Measurements from ENCODE around the gene METRNL.

DNA sequence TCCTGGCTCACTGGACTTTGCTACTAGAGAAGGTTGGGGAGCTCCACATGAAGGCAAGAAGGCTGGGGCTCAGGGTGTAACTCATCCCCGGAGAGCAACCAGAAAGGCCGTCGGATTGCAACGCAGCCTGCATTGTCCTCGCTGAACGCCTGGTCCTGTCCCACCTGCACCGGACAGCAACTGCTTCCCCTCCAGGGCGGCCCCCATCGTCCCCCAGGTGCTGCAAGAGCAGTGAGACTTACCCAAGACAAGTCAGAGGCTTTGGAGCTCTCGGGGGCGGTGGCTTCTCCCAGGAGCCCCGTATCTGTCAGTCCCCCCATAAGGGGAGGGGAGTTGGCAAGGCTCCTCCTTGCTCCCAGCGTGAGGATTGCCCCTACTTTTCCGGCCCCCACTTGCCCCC is 18.4 kb downstream of the METRNL start:
- TF ChIP-seq, protein P1, sequence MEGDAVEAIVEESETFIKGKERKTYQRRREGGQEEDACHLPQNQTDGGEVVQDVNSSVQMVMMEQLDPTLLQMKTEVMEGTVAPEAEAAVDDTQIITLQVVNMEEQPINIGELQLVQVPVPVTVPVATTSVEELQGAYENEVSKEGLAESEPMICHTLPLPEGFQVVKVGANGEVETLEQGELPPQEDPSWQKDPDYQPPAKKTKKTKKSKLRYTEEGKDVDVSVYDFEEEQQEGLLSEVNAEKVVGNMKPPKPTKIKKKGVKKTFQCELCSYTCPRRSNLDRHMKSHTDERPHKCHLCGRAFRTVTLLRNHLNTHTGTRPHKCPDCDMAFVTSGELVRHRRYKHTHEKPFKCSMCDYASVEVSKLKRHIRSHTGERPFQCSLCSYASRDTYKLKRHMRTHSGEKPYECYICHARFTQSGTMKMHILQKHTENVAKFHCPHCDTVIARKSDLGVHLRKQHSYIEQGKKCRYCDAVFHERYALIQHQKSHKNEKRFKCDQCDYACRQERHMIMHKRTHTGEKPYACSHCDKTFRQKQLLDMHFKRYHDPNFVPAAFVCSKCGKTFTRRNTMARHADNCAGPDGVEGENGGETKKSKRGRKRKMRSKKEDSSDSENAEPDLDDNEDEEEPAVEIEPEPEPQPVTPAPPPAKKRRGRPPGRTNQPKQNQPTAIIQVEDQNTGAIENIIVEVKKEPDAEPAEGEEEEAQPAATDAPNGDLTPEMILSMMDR (IDR thresholded peaks at IDR 0.05; ENCODE audit: low read depth, low read length, missing input control) = no peak
- TF ChIP-seq ATF3 (IDR thresholded peaks at IDR 0.05) = no peak
- TF ChIP-seq GABPA (IDR thresholded peaks at IDR 0.05 in 1 of 2, conservative IDR thresholded peaks at IDR 0.05 in 1 of 2) = no peak
- TF ChIP-seq RXRA (IDR thresholded peaks at IDR 0.05) = no peak
- TF ChIP-seq, protein P2, sequence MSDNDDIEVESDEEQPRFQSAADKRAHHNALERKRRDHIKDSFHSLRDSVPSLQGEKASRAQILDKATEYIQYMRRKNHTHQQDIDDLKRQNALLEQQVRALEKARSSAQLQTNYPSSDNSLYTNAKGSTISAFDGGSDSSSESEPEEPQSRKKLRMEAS (IDR thresholded peaks at IDR 0.05) = no peak
- TF ChIP-seq FOXA1 (IDR thresholded peaks at IDR 0.05) = no peak
- no peak for TF ChIP-seq JUND (IDR thresholded peaks at IDR 0.05)
- TF ChIP-seq NR2F2 (IDR thresholded peaks at IDR 0.05) = no peak
- TF ChIP-seq, protein P3, sequence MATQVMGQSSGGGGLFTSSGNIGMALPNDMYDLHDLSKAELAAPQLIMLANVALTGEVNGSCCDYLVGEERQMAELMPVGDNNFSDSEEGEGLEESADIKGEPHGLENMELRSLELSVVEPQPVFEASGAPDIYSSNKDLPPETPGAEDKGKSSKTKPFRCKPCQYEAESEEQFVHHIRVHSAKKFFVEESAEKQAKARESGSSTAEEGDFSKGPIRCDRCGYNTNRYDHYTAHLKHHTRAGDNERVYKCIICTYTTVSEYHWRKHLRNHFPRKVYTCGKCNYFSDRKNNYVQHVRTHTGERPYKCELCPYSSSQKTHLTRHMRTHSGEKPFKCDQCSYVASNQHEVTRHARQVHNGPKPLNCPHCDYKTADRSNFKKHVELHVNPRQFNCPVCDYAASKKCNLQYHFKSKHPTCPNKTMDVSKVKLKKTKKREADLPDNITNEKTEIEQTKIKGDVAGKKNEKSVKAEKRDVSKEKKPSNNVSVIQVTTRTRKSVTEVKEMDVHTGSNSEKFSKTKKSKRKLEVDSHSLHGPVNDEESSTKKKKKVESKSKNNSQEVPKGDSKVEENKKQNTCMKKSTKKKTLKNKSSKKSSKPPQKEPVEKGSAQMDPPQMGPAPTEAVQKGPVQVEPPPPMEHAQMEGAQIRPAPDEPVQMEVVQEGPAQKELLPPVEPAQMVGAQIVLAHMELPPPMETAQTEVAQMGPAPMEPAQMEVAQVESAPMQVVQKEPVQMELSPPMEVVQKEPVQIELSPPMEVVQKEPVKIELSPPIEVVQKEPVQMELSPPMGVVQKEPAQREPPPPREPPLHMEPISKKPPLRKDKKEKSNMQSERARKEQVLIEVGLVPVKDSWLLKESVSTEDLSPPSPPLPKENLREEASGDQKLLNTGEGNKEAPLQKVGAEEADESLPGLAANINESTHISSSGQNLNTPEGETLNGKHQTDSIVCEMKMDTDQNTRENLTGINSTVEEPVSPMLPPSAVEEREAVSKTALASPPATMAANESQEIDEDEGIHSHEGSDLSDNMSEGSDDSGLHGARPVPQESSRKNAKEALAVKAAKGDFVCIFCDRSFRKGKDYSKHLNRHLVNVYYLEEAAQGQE (IDR thresholded peaks at IDR 0.05) = no peak
